NCI-H526 treated with DMSO at 0.1 percent for 48 hours (cell line): ENCODE results near the gene TMCC2.

Source experiments
- DNase-seq: peaks from one replicate; lab custom pipeline; 2025; lab: John Stamatoyannopoulos, UW

TMCC2 gene

GRCh38 chr1:205260948-205261732 is 33.4 kb downstream of the TMCC2 start:
- no peak for DNase-seq

GRCh38 chr1:205261946-205262691 is 34.4 kb downstream of the TMCC2 start:
- DNase-seq = no peak

- DNase-seq = no peak
Measured at GRCh38 chr1:205262731-205263171, 35.0 kb downstream of the TMCC2 start.

GRCh38 chr1:205263580-205264190 is 35.9 kb downstream of the TMCC2 start:
- no peak for DNase-seq

- no peak for DNase-seq
Measured at GRCh38 chr1:205266611-205267305, 39.0 kb downstream of the TMCC2 start.

- no peak for DNase-seq
Measured at GRCh38 chr1:205267306-205267902, 39.7 kb downstream of the TMCC2 start.

- no peak for DNase-seq
Measured at GRCh38 chr1:205268846-205269680, 41.3 kb downstream of the TMCC2 start.

GRCh38 chr1:205269711-205270110 is 42.0 kb downstream of the TMCC2 start:
- no peak for DNase-seq

GRCh38 chr1:205270271-205270670 is 42.5 kb downstream of the TMCC2 start:
- DNase-seq = no peak

- DNase-seq = no peak
Measured at GRCh38 chr1:205270764-205271163, 43.0 kb downstream of the TMCC2 start.

GRCh38 chr1:205271277-205271676 is 43.5 kb downstream of the TMCC2 start:
- DNase-seq = no peak

GRCh38 chr1:205271745-205272144 is 44.0 kb downstream of the TMCC2 start:
- DNase-seq = no peak

- DNase-seq = no peak
Measured at GRCh38 chr1:205272536-205272935, 44.8 kb downstream of the TMCC2 start.

- DNase-seq = peak; percentile 44
Measured at GRCh38 chr1:205273551-205273982, 45.8 kb downstream of the TMCC2 start.

- DNase-seq = no peak
Measured at GRCh38 chr1:205274041-205274691, 46.4 kb downstream of the TMCC2 start.

GRCh38 chr1:205275133-205275532 is 47.4 kb downstream of the TMCC2 start:
- DNase-seq = no peak

GRCh38 chr1:205275916-205276688 is 48.4 kb downstream of the TMCC2 start:
- DNase-seq = no peak

- no peak for DNase-seq
Measured at GRCh38 chr1:205276689-205277065, 48.9 kb downstream of the TMCC2 start.

GRCh38 chr1:205279986-205280385 is 52.2 kb downstream of the TMCC2 start:
- no peak for DNase-seq
